ENCODE measurements around the gene SREK1IP1.

DNA sequence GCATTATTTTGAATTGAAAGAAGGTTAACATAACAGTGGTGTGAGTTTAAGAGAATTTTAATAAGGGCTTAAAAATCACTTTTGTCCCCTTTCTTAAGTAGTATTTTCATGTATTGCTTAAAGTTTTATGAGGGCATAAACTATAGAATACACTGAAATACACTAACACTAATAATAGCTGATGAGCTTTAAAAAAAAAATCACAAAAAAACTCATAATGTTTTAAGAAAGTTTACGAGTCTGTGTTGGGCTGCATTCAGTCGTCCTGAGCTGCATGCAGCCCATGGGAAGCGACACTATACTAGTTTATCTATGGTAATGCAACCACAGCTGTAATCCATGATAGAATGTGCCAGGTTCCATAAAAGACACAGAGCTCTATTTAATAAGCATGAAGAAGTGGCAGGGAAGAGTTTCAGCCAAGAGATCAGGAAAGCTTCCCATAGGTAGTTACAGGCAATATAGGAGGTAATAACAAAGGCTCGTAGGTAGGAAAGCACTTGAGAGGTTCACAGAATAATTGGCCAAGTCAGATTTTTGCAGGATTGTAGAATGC is 4.5 kb downstream of the SREK1IP1 start:
- TF ChIP-seq CTCF (IDR thresholded peaks at IDR 0.05) (no peak), POLR2A (IDR thresholded peaks at IDR 0.05) (no peak)
